ENCODE results near the gene UBE2M. TPM values are rescaled to one million over a fixed set of nuclear protein-coding genes. Genes with fewer than 3 reads are reported as not detected.

The UBE2M gene
- total and polyA plus RNA-seq, 4 donors: 25.9 to 60.7 (median 55.7) TPM

- no peak overlapping the region for H3K9ac ChIP-seq (ENCODE audit: insufficient read depth in 1 of 2, low read length in 2 of 2)
- ATAC-seq (ENCODE audit: insufficient read depth, low FRiP score) (no peak), DNase-seq (no peak)
- H3K27me3 ChIP-seq (ENCODE audit: control insufficient read depth in 3 of 3, insufficient read depth in 3 of 3, low read length in 2 of 3): no peaks in the 10 kb centered on the region
- no peaks in the 10 kb centered on the region for H3K9me3 ChIP-seq (ENCODE audit: control insufficient read depth in 4 of 4, insufficient read depth in 3 of 4, low read length in 3 of 4)
- H3K4me1 ChIP-seq (ENCODE audit: control insufficient read depth in 5 of 5, insufficient read depth in 5 of 5, low read length in 5 of 5): peaks cover 0 to 16% (median 11%) of the 10 kb centered on the region in 5 donors
- H3K27ac ChIP-seq (ENCODE audit: low read depth in 1 of 2, low read length in 1 of 2): no peak overlapping the region
- no peak for TF ChIP-seq CTCF (IDR thresholded peaks at IDR 0.05; ENCODE audit: control extremely low read depth, extremely low read depth)
- no peak overlapping the region for H3K4me3 ChIP-seq
- 92 to 96% methylated on average over 8 of the region's 8 CpGs for WGBS, 2 donors
- H3K36me3 ChIP-seq (ENCODE audit: control insufficient read depth in 4 of 4, insufficient read depth in 4 of 4, low read length in 4 of 4): peaks cover 0 to 22% (median 19%) of the 10 kb centered on the region in 4 donors
These were observed 11.7 kb upstream of the UBE2M start for GRCh38 chr19:58569943-58570670.

- H3K27me3 ChIP-seq (ENCODE audit: control insufficient read depth in 3 of 3, insufficient read depth in 3 of 3, low read length in 2 of 3): peaks cover 0 to 3% (median 0%) of the 10 kb centered on the region in 3 donors
- no peak for TF ChIP-seq CTCF (IDR thresholded peaks at IDR 0.05; ENCODE audit: control extremely low read depth, extremely low read depth)
- no peak overlapping the region for H3K9ac ChIP-seq (ENCODE audit: insufficient read depth in 1 of 2, low read length in 2 of 2)
- no peak overlapping the region for H3K4me3 ChIP-seq
- no peak for DNase-seq
- H3K27ac ChIP-seq (ENCODE audit: low read depth in 1 of 2, low read length in 1 of 2): no peak overlapping the region
- H3K36me3 ChIP-seq (ENCODE audit: control insufficient read depth in 4 of 4, insufficient read depth in 4 of 4, low read length in 4 of 4): peaks cover 0 to 22% (median 19%) of the 10 kb centered on the region in 4 donors
- 94 to 97% methylated on average over 6 of the region's 6 CpGs for WGBS, 2 donors
- no peak for ATAC-seq (ENCODE audit: insufficient read depth, low FRiP score)
- peaks cover 0 to 13% (median 8%) of the 10 kb centered on the region in 5 donors for H3K4me1 ChIP-seq (ENCODE audit: control insufficient read depth in 5 of 5, insufficient read depth in 5 of 5, low read length in 5 of 5)
- H3K9me3 ChIP-seq (ENCODE audit: control insufficient read depth in 4 of 4, insufficient read depth in 3 of 4, low read length in 3 of 4): no peaks in the 10 kb centered on the region
These were observed 11.0 kb upstream of the UBE2M start for GRCh38 chr19:58569191-58569942.

- Histone ChIP-seq H3K27me3 (ENCODE audit: control insufficient read depth in 3 of 3, insufficient read depth in 3 of 3, low read length in 2 of 3) (peaks cover 0 to 9% (median 2%) of the 10 kb centered on the region in 3 donors), H3K36me3 (ENCODE audit: control insufficient read depth in 4 of 4, insufficient read depth in 4 of 4, low read length in 4 of 4) (peaks cover 0 to 22% (median 19%) of the 10 kb centered on the region in 4 donors), H3K4me1 (ENCODE audit: control insufficient read depth in 5 of 5, insufficient read depth in 5 of 5, low read length in 5 of 5) (peaks cover 0 to 10% (median 5%) of the 10 kb centered on the region in 5 donors), H3K9me3 (ENCODE audit: control insufficient read depth in 4 of 4, insufficient read depth in 3 of 4, low read length in 3 of 4) (no peaks in the 10 kb centered on the region), H3K9ac (ENCODE audit: insufficient read depth in 1 of 2, low read length in 2 of 2) (no peak overlapping the region), H3K4me3 (no peak overlapping the region), H3K27ac (ENCODE audit: low read depth in 1 of 2, low read length in 1 of 2) (no peak overlapping the region)
- no peak for TF ChIP-seq CTCF (IDR thresholded peaks at IDR 0.05; ENCODE audit: control extremely low read depth, extremely low read depth)
- DNase-seq: no peak
- 93 to 96% methylated on average over 4 of the region's 4 CpGs for whole genome bisulfite sequencing, 2 donors
- no peak for ATAC-seq (ENCODE audit: insufficient read depth, low FRiP score)
These were observed 10.2 kb upstream of the UBE2M start for GRCh38 chr19:58568453-58569130.

Data from lung (tissue), 12 donors.